Thymus (tissue), 11 donors: Measurements from ENCODE around the gene HSFX2. TPM values are rescaled to one million over a fixed set of nuclear protein-coding genes. Genes with fewer than 3 reads are reported as not detected.
"Not testable (repeated sequence)": the region's sequence is repeated elsewhere in the genome, so short reads cannot be mapped to it uniquely, and the experiment has no call there.

ENCODE experiments used
- DNase-seq, 9 donors: peaks; one replicate each; pipeline ENCODE4 v3.0.0-alpha.2; 2013; ENCODE audit warnings: low spot score in 9 of 9, low read depth in 6 of 9, missing footprints in 1 of 9
- H3K27ac ChIP-seq, 2 donors: one replicate each; pipeline ENCODE4 v1.5.1; 2013; ENCODE audit warnings: control low read depth in 1 of 2, low read depth in 1 of 2, low read length in 1 of 2, mild to moderate bottlenecking in 1 of 2, moderate library complexity in 1 of 2
- H3K27me3 ChIP-seq, 2 donors: one replicate each; pipeline ENCODE4 v1.5.1; 2013; ENCODE audit warnings: low read length in 1 of 2; ENCODE audit not compliant: control insufficient read depth in 2 of 2, insufficient read depth in 1 of 2
- H3K36me3 ChIP-seq, 2 donors: one replicate each; pipeline ENCODE4 v1.5.1; 2013; ENCODE audit warnings: low read length in 1 of 2, mild to moderate bottlenecking in 1 of 2, moderate library complexity in 1 of 2; ENCODE audit not compliant: control insufficient read depth in 2 of 2, insufficient read depth in 2 of 2
- H3K4me1 ChIP-seq, 2 donors: one replicate each; pipeline ENCODE4 v1.5.1; 2013; ENCODE audit warnings: low read length in 2 of 2; ENCODE audit not compliant: control insufficient read depth in 2 of 2, insufficient read depth in 2 of 2
- H3K4me3 ChIP-seq, 2 donors: one replicate each; pipeline ENCODE4 v1.5.1; 2013; ENCODE audit warnings: low read length in 2 of 2, control low read depth in 1 of 2, mild to moderate bottlenecking in 1 of 2
- H3K9me3 ChIP-seq, 2 donors: one replicate each; pipeline ENCODE4 v1.5.1; 2013; ENCODE audit warnings: low read length in 1 of 2, mild to moderate bottlenecking in 1 of 2; ENCODE audit not compliant: control insufficient read depth in 2 of 2, insufficient read depth in 1 of 2
- WGBS: extraction: QIAGEN DNeasy Blood & Tissue Kit; methylation state at CpG from one replicate; pipeline ENCODE4 v1.1.7; 2013; 5-methylcytosine and 5-hydroxymethylcytosine counted together
- polyA plus RNA-seq: library from polyadenylated mRNA; stranded (reverse); fragments of 200-250 nt; gene quantifications from one replicate; pipeline ENCODE4 v1.2.3, GENCODE V29; 2013
- total RNA-seq: library from RNA; stranded (reverse); fragments of 120-200 nt; gene quantifications from one replicate; pipeline ENCODE4 v1.2.4, GENCODE V29; 2013
- donor health status: healthy.

Gene HSFX2
- total and polyA plus RNA-seq, 2 donors: 0.28 to 1.1 TPM

- Histone ChIP-seq H3K4me3 (no peak overlapping the region), H3K27me3 (no peaks in the 10 kb centered on the region), H3K9me3 (no peaks in the 10 kb centered on the region), H3K27ac (no peak overlapping the region), H3K4me1 (no peaks in the 10 kb centered on the region), H3K36me3 (peaks cover 0 to 9% of the 10 kb centered on the region in 2 donors)
- no peak for DNase-seq
Observed at GRCh38 chrX:149607699-149608098, 12.6 kb upstream of the HSFX2 start.

- not testable (repeated sequence) for H3K4me3 ChIP-seq, H3K36me3 ChIP-seq, H3K9me3 ChIP-seq, H3K27me3 ChIP-seq, H3K27ac ChIP-seq, DNase-seq, H3K4me1 ChIP-seq
- WGBS: 99% methylated on average over 7 of the region's 7 CpGs
Observed at GRCh38 chrX:149605248-149605885, 10.3 kb upstream of the HSFX2 start.

DNA sequence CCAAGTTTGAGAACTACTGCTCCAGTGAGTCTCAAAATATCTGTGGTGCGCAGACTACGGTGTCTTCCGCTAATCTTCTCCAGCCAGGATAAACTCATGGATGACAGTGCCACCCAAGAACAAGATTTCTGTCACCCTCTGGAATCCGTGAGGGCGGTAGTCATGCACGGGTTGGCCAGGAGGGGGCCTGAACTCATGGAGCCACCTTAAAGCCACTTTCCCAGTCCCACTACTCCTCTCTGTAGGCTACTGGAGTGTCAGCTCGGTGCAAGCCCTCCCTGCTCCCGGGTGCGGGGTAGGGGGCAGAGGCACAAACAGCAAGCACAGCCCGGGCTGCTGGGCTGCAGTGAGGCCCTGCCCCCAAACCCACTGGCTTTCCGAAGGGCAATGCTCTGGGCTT lies 3.5 kb upstream of the HSFX2 start:
- H3K4me3 ChIP-seq, H3K27me3 ChIP-seq, H3K9me3 ChIP-seq, H3K27ac ChIP-seq, H3K4me1 ChIP-seq, H3K36me3 ChIP-seq, DNase-seq: not testable (repeated sequence)
- 67% methylated on average over 3 of the region's 11 CpGs for WGBS

DNA sequence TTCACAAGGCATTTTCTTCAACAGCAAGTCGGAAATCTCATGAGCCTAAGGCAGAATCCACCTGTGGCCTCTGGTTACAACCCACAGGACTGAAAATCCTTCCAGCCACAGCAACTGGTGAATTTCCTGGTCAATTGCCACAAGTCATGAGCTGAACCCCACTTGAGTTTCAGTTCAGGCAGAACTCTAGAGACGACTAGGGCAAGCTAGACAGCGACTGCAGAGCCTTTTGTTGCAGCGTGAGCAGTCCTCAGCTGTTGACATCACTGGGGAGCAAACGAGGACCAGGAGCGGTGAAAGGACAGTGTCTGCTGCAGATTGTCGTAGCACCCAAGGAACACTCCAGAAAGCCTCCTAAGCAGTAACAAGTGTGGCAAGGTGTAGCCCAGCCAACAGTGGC lies 829 bp upstream of the HSFX2 start:
- not testable (repeated sequence) for H3K36me3 ChIP-seq, H3K27ac ChIP-seq, H3K4me1 ChIP-seq, DNase-seq, H3K4me3 ChIP-seq, H3K27me3 ChIP-seq, H3K9me3 ChIP-seq
- no CpG with 5 or more reads among the region's 7 CpGs for WGBS

DNA sequence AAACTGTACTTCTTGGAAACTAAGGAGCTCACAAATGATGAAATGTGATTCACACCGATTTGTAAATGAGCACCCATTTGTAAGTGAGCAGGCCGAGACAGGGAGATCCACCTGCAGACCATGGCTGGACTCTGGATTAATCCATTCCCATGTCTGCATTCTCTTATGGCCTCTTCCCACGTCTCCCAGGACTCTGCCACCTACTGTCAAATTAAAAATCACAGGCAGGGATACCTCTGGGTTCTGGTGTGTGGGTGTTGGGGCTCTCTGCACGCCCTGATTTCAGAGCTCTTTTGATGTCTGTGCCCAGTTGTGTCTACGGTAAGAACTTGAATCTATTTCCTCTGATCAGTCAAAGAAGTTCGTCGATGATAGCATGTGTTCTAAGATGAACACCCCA lies 4.1 kb downstream of the HSFX2 start:
- not testable (repeated sequence) for DNase-seq, H3K4me1 ChIP-seq, H3K36me3 ChIP-seq, H3K4me3 ChIP-seq, H3K9me3 ChIP-seq, H3K27me3 ChIP-seq, H3K27ac ChIP-seq
- no CpG with 5 or more reads among the region's 7 CpGs for WGBS

DNA sequence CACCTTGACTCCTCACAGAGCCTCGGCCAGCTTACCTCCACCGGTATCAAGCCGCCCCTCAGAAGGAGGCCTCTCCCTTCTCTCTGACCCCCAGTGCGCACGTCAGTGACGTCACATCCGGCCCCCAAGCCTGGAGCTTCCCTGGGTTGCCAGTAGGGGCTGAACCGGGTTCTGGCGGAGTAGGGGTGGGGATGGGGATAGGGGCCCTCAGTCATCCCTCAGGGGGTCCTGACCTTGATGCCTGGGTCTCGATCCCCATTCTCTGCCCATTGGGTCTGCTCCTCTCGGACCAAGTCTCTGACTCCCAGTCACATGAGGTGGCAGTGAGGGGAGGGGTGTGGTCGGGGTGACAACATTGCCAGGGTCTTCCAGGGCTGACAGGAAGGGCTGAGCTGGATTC lies 7.8 kb downstream of the HSFX2 start, which contains the start of gene MAGEA9B:
MAGEA9B (minus strand) TSS at position 101 of the 400 bp plus-strand sequence. CDS start 4,280 bp downstream, outside the sequence.
- not testable (repeated sequence) for H3K9me3 ChIP-seq, H3K27ac ChIP-seq, H3K27me3 ChIP-seq, H3K36me3 ChIP-seq, DNase-seq, H3K4me1 ChIP-seq, H3K4me3 ChIP-seq
- WGBS: no CpG with 5 or more reads among the region's 12 CpGs

GRCh38 chrX:149585631-149586030 lies 9.5 kb downstream of the HSFX2 start:
- H3K4me3 ChIP-seq, H3K4me1 ChIP-seq, H3K27me3 ChIP-seq, DNase-seq, H3K27ac ChIP-seq, H3K9me3 ChIP-seq, H3K36me3 ChIP-seq: not testable (repeated sequence)
- WGBS: 100% methylated on average over 5 of the region's 17 CpGs

DNA sequence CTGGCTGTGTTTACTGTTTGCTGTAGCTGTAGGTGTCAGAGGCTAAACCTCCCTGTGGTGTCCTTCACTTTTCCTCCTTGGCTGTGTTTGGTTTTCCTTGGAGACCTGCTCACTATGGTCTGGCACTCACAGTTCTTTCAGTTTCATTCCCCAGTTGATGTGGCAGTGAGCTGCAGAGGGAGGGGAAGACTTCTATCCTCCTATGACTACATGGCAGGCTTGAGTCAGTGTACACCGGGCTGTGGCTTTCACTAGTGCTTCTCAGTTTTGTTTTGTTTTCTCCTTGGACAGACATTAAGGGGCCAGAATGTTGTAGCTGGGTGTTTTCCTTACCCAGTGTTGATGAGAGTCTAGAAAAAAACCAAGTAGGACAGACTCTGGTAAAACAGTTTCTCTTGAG lies 21.7 kb downstream of the HSFX2 start:
- not testable (repeated sequence) for DNase-seq

GRCh38 chrX:149572743-149573142 lies 22.4 kb downstream of the HSFX2 start:
- Histone ChIP-seq H3K27me3 (no peaks in the 10 kb centered on the region), H3K4me3 (no peak overlapping the region), H3K9me3 (peaks cover 0 to under 1% of the 10 kb centered on the region in 2 donors), H3K36me3 (no peaks in the 10 kb centered on the region), H3K4me1 (no peaks in the 10 kb centered on the region), H3K27ac (no peak overlapping the region)
- no CpG with 5 or more reads among the region's 1 CpG for WGBS
- DNase-seq: no peak

More for the DNA sequence above, 21.7 kb downstream of the HSFX2 start:
- not testable (repeated sequence) for H3K4me3 ChIP-seq, H3K9me3 ChIP-seq, H3K36me3 ChIP-seq, H3K27me3 ChIP-seq, H3K4me1 ChIP-seq, H3K27ac ChIP-seq
- WGBS: no CpG with 5 or more reads among the region's 1 CpG
